H9 (cell line): Measurements from ENCODE around the gene PLGRKT. TPM values are rescaled to one million over a fixed set of nuclear protein-coding genes. Genes with fewer than 3 reads are reported as not detected.

Experiments used
- DNase-seq: peaks from one replicate; pipeline ENCODE4 v3.0.0-alpha.2; 2017
- H2AFZ ChIP-seq: one replicate; pipeline ENCODE4 v1.6.1; 2013; ENCODE audit warnings: mild to moderate bottlenecking, low read length, control low read depth, moderate library complexity
- H2AK5ac ChIP-seq: 2 replicates; pipeline ENCODE4 v1.6.1; 2013; ENCODE audit warnings: low read length, control low read depth, mixed read lengths; ENCODE audit not compliant: insufficient read length
- H2BK120ac ChIP-seq: one replicate; pipeline ENCODE4 v1.6.1; 2013; ENCODE audit warnings: low read depth, mild to moderate bottlenecking, low read length, control low read depth, inconsistent platforms; ENCODE audit not compliant: poor library complexity, severe bottlenecking
- H2BK12ac ChIP-seq: 2 replicates; pipeline ENCODE4 v1.6.1; 2013; ENCODE audit warnings: low read length, control low read depth, mixed read lengths, low read depth; ENCODE audit not compliant: insufficient read length
- H2BK15ac ChIP-seq: 2 replicates; pipeline ENCODE4 v1.6.1; 2013; ENCODE audit warnings: low read depth, low read length, control low read depth
- H2BK20ac ChIP-seq: one replicate; pipeline ENCODE4 v1.6.1; 2013; ENCODE audit warnings: low read depth, mild to moderate bottlenecking, low read length, control low read depth, inconsistent platforms; ENCODE audit not compliant: poor library complexity, severe bottlenecking
- H2BK5ac ChIP-seq: 2 replicates; pipeline ENCODE4 v1.6.1; 2013; ENCODE audit warnings: low read length, control low read depth, mixed read lengths; ENCODE audit not compliant: insufficient read length
- H3K14ac ChIP-seq: 2 replicates; pipeline ENCODE4 v1.6.1; 2013; ENCODE audit warnings: low read length, control low read depth; ENCODE audit not compliant: insufficient read depth
- H3K18ac ChIP-seq: 2 replicates; pipeline ENCODE4 v1.6.1; 2013; ENCODE audit warnings: low read depth, mild to moderate bottlenecking, mixed read lengths, low read length, control low read depth; ENCODE audit not compliant: insufficient read length
- H3K23ac ChIP-seq: 2 replicates; pipeline ENCODE4 v1.6.1; 2013; ENCODE audit warnings: low read length, control low read depth, mixed read lengths, low read depth; ENCODE audit not compliant: insufficient read length
- H3K23me2 ChIP-seq: 2 replicates; pipeline ENCODE4 v1.6.1; 2013; ENCODE audit warnings: low read depth, mild to moderate bottlenecking, mixed read lengths, low read length, control low read depth; ENCODE audit not compliant: insufficient read length, poor library complexity, severe bottlenecking
- H3K27ac ChIP-seq: 2 replicates; pipeline ENCODE4 v1.5.1; 2013; ENCODE audit warnings: low read length, control low read depth, mixed read lengths, low read depth; ENCODE audit not compliant: insufficient read length
- H3K27me3 ChIP-seq: 2 replicates; pipeline ENCODE4 v1.6.1; 2013; ENCODE audit warnings: low read length, control low read depth, inconsistent platforms; ENCODE audit not compliant: insufficient read depth
- H3K4ac ChIP-seq: 2 replicates; pipeline ENCODE4 v1.6.1; 2013; ENCODE audit warnings: low read depth, mild to moderate bottlenecking, control low read depth, inconsistent platforms, low read length, moderate library complexity
- H3K4me1 ChIP-seq: 2 replicates; pipeline ENCODE4 v1.6.1; 2013; ENCODE audit warnings: low read length, control low read depth, inconsistent platforms; ENCODE audit not compliant: insufficient read depth
- H3K4me2 ChIP-seq: 2 replicates; pipeline ENCODE4 v1.6.1; 2013; ENCODE audit warnings: low read length, control low read depth, mixed read lengths; ENCODE audit not compliant: insufficient read length, insufficient read depth
- H3K56ac ChIP-seq: 2 replicates; pipeline ENCODE4 v1.6.1; 2013; ENCODE audit warnings: low read depth, mild to moderate bottlenecking, mixed read lengths, low read length, control low read depth; ENCODE audit not compliant: insufficient read length
- H3K79me1 ChIP-seq: 2 replicates; pipeline ENCODE4 v1.6.1; 2013; ENCODE audit warnings: low read depth, mild to moderate bottlenecking, moderate library complexity, low read length, control low read depth, inconsistent platforms; ENCODE audit not compliant: insufficient read depth, poor library complexity, severe bottlenecking
- H3K79me2 ChIP-seq: 2 replicates; pipeline ENCODE4 v1.6.1; 2013; ENCODE audit warnings: low read length, control low read depth, inconsistent platforms; ENCODE audit not compliant: insufficient read depth
- H3K9ac ChIP-seq: 2 replicates; pipeline ENCODE4 v1.6.1; 2013; ENCODE audit warnings: low read length, control low read depth, mixed read lengths; ENCODE audit not compliant: insufficient read length; ENCODE audit errors: extremely low read depth
- H3K9me3 ChIP-seq: one replicate; pipeline ENCODE4 v1.6.1; 2013; ENCODE audit warnings: low read depth, low read length, inconsistent platforms; ENCODE audit not compliant: control insufficient read depth
- H3T11ph ChIP-seq: one replicate; pipeline ENCODE4 v1.6.1; 2013; ENCODE audit warnings: mild to moderate bottlenecking, low read length, control low read depth, inconsistent platforms
- H4K20me1 ChIP-seq: one replicate; pipeline ENCODE4 v1.6.1; 2013; ENCODE audit not compliant: control insufficient read depth, insufficient read length, insufficient read depth
- H4K5ac ChIP-seq: 2 replicates; pipeline ENCODE4 v1.6.1; 2013; ENCODE audit warnings: low read depth, mild to moderate bottlenecking, mixed read lengths, low read length, control low read depth; ENCODE audit not compliant: insufficient read length
- H4K8ac ChIP-seq: replicated peaks from 2 replicates; pipeline ENCODE4 v1.6.1; 2013; ENCODE audit warnings: low read length, control low read depth, mixed read lengths, low read depth; ENCODE audit not compliant: insufficient read length
- H4K91ac ChIP-seq: 2 replicates; pipeline ENCODE4 v1.6.1; 2013; ENCODE audit warnings: low read depth, mild to moderate bottlenecking, moderate library complexity, mixed read lengths, low read length, control low read depth; ENCODE audit not compliant: insufficient read length
- H3K27ac Mint-ChIP-seq, 3 experiments: 2 replicates in 2 of 3; 3 replicates in 1 of 3; pipeline ENCODE4 v1.8.0; 2020 to 2021; ENCODE audit warnings: mixed read lengths in 3 of 3, mild to moderate bottlenecking in 1 of 3, moderate library complexity in 1 of 3
- H3K27me3 Mint-ChIP-seq: 2 replicates; pipeline ENCODE4 v1.8.0; 2021; ENCODE audit warnings: low read depth, mild to moderate bottlenecking, moderate library complexity, mixed read lengths
- H3K36me3 Mint-ChIP-seq, 3 experiments: 2 replicates in 2 of 3; 3 replicates in 1 of 3; pipeline ENCODE4 v1.8.0; 2020 to 2021; ENCODE audit warnings: low read depth in 3 of 3, mixed read lengths in 3 of 3; ENCODE audit not compliant: insufficient read depth in 1 of 3
- H3K4me1 Mint-ChIP-seq, 2 experiments: 2 replicates each; pipeline ENCODE4 v1.8.0; 2020; ENCODE audit warnings: mixed read lengths in 2 of 2
- H3K4me3 Mint-ChIP-seq, 2 experiments: 2 replicates in 1 of 2; 3 replicates in 1 of 2; pipeline ENCODE4 v1.8.0; 2020 to 2021; ENCODE audit warnings: mild to moderate bottlenecking in 2 of 2, mixed read lengths in 2 of 2, moderate library complexity in 1 of 2
- H3K9me3 Mint-ChIP-seq, 2 experiments: 2 replicates in 1 of 2; 3 replicates in 1 of 2; pipeline ENCODE4 v1.8.0; 2020; ENCODE audit warnings: mild to moderate bottlenecking in 2 of 2, mixed read lengths in 2 of 2, moderate library complexity in 1 of 2
- CTCF ChIP-seq: fragments of 200-600 bp; sonication (generic); conservative IDR thresholded peaks from 3 replicates; pipeline ENCODE4 v1.8.0; 2021; ENCODE audit warnings: antibody characterized with exemption, mild to moderate bottlenecking
- WGBS: extraction: QIAGEN DNeasy Blood & Tissue Kit; methylation state at CpG from one replicate; pipeline ENCODE4 v1.1.7; 2013; ENCODE audit warnings: missing lambda C conversion rate, low lambda C conversion rate, mixed read lengths; ENCODE audit not compliant: insufficient read length; ENCODE audit errors: extremely low coverage; 5-methylcytosine and 5-hydroxymethylcytosine counted together
- total RNA-seq: library from RNA; stranded (reverse); gene quantifications from 2 replicates; pipeline ENCODE4 v1.2.1, GENCODE V29; 2021

The PLGRKT gene
- total RNA-seq, 1 experiment from 2014 or later: 19.6 TPM

- no peak overlapping the region for H3K4ac ChIP-seq
- H4K20me1 ChIP-seq: no peaks in the 10 kb centered on the region
- no peak overlapping the region for H4K8ac ChIP-seq
- no peaks in the 10 kb centered on the region for H3K79me1 ChIP-seq
- TF ChIP-seq CTCF: no peak
- no peak overlapping the region for H2BK12ac ChIP-seq
- Mint-ChIP-seq H3K36me3 (peaks cover 0 to 6% (median 0%) of the 10 kb centered on the region in 3 experiments; a peak in 1 of 7 replicates), H3K4me3 (no peak overlapping the region), H3K27ac (no peak overlapping the region), H3K9me3 (no peaks in the 10 kb centered on the region), H3K27me3 (peaks cover 3% of the 10 kb centered on the region; the same call in 1 of the 2 replicates), H3K4me1 (peaks cover 16 to 18% of the 10 kb centered on the region in 2 experiments)
- H4K91ac ChIP-seq: no peak overlapping the region
- H3K9me3 ChIP-seq: no peaks in the 10 kb centered on the region
- no peak overlapping the region for H2BK15ac ChIP-seq
- no peak overlapping the region for H2AFZ ChIP-seq
- no peak overlapping the region for H3K9ac ChIP-seq
- H3K79me2 ChIP-seq: no peaks in the 10 kb centered on the region
- H3T11ph ChIP-seq: no peak overlapping the region
- H3K14ac ChIP-seq: no peak overlapping the region
- H3K56ac ChIP-seq: no peak overlapping the region
- no peak overlapping the region for H4K5ac ChIP-seq
- H2BK120ac ChIP-seq: no peak overlapping the region
- no peak overlapping the region for H2AK5ac ChIP-seq
- H3K4me1 ChIP-seq: peaks cover 2% of the 10 kb centered on the region; the same call in 1 of the 2 replicates
- no CpG with 5 or more reads among the region's 20 CpGs for WGBS
- H2BK5ac ChIP-seq: no peak overlapping the region
- no peak for DNase-seq
- no peak overlapping the region for H3K27ac ChIP-seq
- no peaks in the 10 kb centered on the region for H3K27me3 ChIP-seq
- H3K4me2 ChIP-seq: no peak overlapping the region
- H3K23me2 ChIP-seq: no peaks in the 10 kb centered on the region
- H3K18ac ChIP-seq: no peak overlapping the region
- no peak overlapping the region for H3K23ac ChIP-seq
- no peak overlapping the region for H2BK20ac ChIP-seq
Measured at GRCh38 chr9:5418481-5418880, 19.2 kb downstream of the PLGRKT start.
